HG03460 (cell line): ENCODE results near the gene SLC35A2.
A peak's percentile ranks its signal among the peaks of the same experiment; 100 is the strongest.

Experiments used
- ATAC-seq: cut with Tn5 transposase; IDR thresholded peaks from one replicate; pipeline ENCODE4 v1.9.1; 2021; ENCODE audit not compliant: unreplicated experiment

The SLC35A2 gene

GRCh38 chrX:48911412-48912182 lies at the start of gene SLC35A2:
TSS of gene SLC35A2 (minus strand) at chrX:48911646. CDS start at chrX:48911636, 10 bp downstream.
- ATAC-seq = peak; percentile 71

GRCh38 chrX:48960291-48960690 lies 48.8 kb upstream of the SLC35A2 start:
- no peak for ATAC-seq

- no peak for ATAC-seq
Observed at GRCh38 chrX:48958635-48959094, 47.2 kb upstream of the SLC35A2 start.

- ATAC-seq = peak; percentile 82
Observed at GRCh38 chrX:48957827-48958634, 46.6 kb upstream of the SLC35A2 start.

- ATAC-seq = peak; percentile 33
Observed at GRCh38 chrX:48957477-48957826, 46.0 kb upstream of the SLC35A2 start, which contains the start of gene OTUD5. TSS of gene OTUD5 (minus strand) at chrX:48957607. CDS start at chrX:48957570, 37 bp downstream.

- ATAC-seq = no peak
Observed at GRCh38 chrX:48956728-48957414, 45.4 kb upstream of the SLC35A2 start.

- ATAC-seq = no peak
Observed at GRCh38 chrX:48948589-48948988, 37.1 kb upstream of the SLC35A2 start.

GRCh38 chrX:48945517-48946348 lies 34.3 kb upstream of the SLC35A2 start:
- no peak for ATAC-seq

- ATAC-seq = no peak
Observed at GRCh38 chrX:48942895-48943294, 31.4 kb upstream of the SLC35A2 start.

- ATAC-seq = no peak
Observed at GRCh38 chrX:48940404-48940955, 29.0 kb upstream of the SLC35A2 start.

GRCh38 chrX:48939524-48940228 lies 28.2 kb upstream of the SLC35A2 start:
- ATAC-seq = no peak

- ATAC-seq = peak; percentile 45
Observed at GRCh38 chrX:48938721-48939425, 27.4 kb upstream of the SLC35A2 start.

GRCh38 chrX:48937054-48937907 lies 25.8 kb upstream of the SLC35A2 start:
- peak; percentile 61 for ATAC-seq

- ATAC-seq = peak; percentile 3
Observed at GRCh38 chrX:48936429-48937053, 25.1 kb upstream of the SLC35A2 start.

GRCh38 chrX:48935301-48935670 lies 23.8 kb upstream of the SLC35A2 start:
- ATAC-seq = no peak

GRCh38 chrX:48934581-48935300 lies 23.3 kb upstream of the SLC35A2 start:
- ATAC-seq = no peak

GRCh38 chrX:48933757-48934156 lies 22.3 kb upstream of the SLC35A2 start:
- ATAC-seq = no peak
